Activated CD4-positive, alpha-beta T cell treated with anti-CD3 and anti-CD28 coated beads, Interleukin-2, Interleukin-4, amounts not matched to agents 100 ng/mL and 50 ng/mL, durations not matched to agents 16 hours and 8 hours (primary cell): ENCODE measurements around the gene EFNA5.
A peak's percentile ranks its signal among the peaks of the same experiment; 100 is the strongest.

Experiments used
- DNase-seq: peaks from one replicate; pipeline ENCODE4 v3.0.0-alpha.2; 2020; ENCODE audit warnings: low spot score

The EFNA5 gene

DNA sequence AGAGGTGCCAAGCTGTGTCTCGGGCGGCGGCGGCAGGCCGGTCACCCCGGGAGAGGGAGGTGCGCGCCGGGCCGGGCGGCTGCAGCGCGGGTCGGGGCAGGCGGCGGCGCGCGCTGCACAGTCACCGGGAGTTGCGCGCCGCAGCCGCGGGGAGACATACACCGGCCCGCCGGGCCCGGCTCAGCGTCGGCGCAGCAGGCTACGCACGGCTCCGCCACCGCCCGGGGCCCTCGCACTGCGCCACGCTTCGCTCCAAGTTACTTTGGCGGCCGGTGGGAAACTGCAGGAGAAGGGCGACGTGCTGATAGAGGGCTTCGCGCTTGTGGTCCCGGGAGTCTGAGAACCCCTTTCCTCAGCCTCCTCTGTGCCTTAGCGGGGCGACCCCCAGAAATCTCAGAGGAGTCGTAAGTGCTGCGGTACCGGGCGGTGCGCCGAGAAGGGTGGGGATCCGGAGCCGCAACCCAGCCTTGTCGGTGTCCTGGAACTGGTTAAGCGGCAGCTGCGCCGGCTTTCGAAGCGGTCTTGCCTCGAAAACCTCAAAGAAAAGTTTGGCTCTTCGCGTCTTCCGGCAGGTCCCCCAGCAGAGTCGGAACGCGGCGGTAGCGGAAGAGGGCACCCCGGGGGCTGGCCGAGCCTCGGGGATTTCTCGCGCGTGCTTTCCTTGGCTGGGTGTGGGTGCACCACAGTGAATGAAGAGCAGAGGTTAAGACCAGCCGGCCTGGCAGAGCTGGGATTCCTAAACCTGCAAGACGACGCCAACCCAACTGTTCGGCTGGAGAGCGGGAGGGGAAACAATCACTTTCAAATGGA lies at the start of gene EFNA5:
EFNA5 (minus strand) TSS at position 6 of the 810 bp plus-strand sequence.
- peak; percentile 19 for DNase-seq

DNA sequence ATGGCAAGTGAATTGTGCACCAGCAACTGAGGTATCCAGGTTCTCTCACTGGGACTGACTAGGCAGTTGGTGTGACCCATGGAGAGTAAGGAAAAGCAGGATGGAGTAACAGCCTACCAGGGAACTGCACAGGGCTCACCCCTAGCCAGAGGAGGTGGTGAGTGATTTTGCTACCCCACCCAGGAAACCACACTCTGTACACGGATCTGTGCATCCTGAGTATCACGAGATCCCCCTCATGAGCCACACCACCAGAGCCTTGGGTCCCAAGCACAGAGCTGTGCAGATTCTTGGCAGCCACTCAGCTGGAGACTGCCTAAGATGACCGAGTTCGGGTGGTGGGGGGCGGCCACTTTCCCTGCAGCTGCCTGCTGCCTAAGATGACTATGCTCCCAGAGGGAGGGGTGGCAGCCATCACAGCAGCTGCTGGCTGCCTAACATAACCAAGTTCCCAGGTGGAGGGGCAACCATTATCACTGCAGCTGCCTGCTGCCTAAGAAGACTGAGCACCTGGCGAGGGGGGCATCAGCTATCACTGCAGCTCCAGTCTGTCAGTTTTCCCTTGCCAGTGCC lies 48.4 kb upstream of the EFNA5 start:
- no peak for DNase-seq

DNA sequence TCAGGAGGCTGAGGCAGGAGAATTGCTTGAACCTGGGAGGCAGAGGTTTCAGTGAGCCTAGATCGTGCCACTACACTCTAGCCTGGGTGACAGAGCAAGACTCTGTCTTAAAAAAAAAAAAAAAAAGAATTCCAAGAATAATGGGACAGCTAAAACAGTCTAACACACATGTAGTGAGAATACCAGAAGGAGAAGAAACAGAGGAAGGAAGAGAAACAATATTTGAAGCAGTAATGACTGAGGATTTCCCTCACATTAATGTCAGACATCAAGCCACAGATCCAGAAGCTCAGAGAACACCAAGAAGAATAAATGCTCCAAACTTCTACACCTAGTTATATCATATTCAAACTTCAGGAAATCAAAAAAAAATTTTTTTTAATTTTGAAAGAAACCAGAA lies 47.1 kb upstream of the EFNA5 start:
- DNase-seq: no peak

DNA sequence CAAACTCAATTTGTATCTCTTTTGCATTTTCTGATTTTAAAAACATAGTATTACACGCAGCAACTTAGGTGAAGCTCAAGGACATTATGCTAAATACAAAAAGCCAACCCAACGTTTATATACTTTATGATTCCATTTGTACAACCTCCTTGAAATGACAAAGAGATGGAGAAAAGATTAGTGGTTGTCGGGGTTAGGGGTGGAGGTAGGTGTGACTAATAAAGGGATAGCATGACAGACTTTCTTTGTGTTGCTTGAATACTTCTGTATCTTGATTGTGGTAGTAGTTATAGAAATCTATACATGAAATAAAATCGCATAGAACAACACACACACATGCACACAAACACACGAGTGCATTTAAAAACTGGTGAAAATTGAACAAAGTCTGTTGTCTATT lies 42.5 kb upstream of the EFNA5 start:
- no peak for DNase-seq

DNA sequence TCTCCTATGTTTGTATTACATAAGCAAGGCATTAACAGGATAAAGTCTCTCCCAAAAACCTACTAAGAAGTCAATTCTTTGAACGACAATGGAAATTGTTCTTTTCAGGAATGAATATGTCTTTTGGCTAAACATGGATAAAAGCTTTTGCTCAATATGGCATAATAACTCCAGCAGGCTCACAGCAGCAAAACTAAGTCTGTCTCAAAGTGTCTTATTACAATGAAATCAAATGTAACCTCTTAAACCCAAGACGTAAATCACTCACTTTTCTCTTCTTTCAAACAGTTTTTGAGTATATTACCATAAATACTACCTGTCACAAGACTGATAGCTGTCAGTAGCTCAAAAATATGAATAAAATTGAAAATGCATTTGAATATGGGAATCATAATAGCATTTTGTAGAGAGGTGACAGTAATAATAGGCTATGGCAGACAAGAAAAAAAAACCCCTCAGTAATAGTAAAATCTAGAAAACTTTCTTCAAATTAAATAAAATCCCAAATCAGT lies 41.7 kb upstream of the EFNA5 start:
- DNase-seq: no peak

DNA sequence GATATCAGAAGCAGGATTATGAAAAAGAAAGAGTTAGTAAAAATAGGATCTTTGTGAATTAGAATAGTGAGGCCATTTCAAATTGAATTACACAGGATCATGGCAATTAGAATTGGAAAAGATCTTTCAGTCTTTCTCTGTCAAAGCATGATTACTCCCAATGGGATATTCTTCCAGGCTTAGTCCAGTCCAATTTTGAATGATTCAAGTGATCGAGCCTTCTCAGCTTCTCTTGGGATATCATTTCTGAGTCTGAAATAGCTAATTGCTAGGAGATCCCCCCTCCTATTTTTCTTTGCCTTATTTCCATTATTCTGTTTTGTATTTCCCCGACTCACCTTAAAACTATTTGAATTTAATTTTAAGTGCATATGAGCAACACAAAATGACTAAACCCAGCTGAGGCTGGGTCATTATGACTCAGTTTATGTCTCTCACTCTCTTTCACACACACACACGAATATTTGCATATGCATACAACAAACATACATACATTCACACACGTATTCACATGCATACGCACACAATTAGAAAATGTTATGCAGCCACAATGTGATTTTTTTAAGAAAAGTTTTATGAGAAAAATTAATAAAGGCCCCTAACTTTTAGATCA lies 34.8 kb upstream of the EFNA5 start:
- DNase-seq: no peak

DNA sequence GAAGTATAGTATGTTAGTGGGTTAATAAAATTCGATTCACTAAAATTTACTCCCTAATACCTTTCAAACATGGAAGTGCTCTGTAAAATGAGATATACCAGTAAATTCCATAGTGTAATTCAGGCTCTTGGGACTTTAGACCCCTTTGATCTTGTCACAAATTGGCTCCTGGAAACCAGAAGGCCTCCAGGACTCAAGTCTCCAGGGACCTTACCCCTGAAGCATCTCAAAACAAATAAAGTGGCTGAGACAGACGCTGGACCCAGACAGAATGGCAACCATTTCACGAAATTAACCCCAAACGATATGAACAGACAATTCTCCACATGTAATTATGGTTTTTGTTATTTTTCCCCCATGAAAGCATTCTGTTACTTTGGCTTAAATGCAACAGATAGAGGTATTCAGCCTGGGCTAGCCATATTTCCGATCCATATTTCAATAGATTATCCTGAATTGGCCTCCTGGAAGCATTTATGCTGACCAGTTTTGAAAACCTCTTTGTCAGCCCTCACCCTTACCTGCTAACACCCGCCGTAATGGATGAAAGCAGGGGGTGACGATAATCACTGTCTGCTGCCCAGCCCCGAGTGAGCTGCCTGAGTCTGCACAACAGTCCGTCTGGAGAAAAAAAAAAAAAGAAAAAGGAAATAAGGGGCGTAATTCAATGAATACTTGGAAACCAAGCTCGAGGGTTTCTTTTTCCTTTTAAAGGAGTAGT lies 34.1 kb upstream of the EFNA5 start:
- no peak for DNase-seq

DNA sequence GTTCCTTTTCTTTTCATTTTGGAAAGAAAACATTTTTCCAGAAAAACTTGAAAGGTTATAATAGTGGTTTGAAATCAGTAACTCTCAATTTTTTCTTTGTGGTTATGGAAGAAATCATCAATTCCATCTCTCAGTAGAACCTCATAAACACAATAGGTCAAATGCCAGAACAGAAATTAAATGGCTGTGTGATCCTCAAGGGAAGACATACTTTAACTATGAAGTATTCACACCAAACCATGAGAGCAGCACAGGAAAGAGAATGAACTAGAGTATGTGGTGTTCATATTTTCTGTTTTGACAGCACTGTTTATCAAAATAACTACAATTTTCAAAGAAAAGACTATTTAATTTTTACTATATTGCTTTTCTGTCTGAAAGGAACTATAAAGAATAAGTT lies 29.7 kb upstream of the EFNA5 start:
- DNase-seq: no peak

DNA sequence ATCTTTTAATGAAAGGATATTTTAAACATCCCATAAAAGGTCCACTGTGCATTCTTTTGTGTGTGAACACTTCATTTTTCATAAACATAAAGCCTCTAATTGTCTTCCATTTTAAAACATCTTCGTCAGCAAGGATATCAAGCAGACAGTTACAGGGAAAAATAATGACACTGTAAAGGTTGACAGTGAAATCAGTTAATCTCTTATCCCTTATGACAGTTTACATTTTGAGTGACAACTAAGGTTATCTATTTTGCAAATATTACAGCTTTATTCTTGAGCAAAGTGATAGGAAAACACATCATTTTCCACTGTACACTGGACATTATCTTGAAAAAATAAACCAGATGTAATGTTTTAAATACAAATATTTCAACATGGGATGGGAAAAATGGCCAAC lies 28.7 kb upstream of the EFNA5 start:
- DNase-seq: no peak

DNA sequence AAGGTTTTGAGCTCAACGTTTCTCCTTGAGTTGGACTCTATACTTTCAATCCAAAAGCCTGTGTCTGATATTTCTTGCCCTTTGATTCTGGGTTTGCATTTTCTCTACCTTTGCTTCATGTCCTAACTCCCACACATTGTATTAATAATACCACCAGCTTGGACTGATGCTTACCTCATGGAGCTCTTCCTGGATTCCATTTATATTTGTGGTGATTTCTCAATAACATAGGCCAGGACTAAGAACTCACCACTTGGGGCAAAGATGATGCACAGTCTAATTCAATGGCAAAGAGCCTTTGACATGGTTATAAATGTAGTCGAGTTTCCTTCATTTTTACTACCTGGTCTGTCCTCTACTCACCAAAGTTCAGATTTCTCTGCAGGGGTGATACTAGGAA lies 27.5 kb upstream of the EFNA5 start:
- no peak for DNase-seq

DNA sequence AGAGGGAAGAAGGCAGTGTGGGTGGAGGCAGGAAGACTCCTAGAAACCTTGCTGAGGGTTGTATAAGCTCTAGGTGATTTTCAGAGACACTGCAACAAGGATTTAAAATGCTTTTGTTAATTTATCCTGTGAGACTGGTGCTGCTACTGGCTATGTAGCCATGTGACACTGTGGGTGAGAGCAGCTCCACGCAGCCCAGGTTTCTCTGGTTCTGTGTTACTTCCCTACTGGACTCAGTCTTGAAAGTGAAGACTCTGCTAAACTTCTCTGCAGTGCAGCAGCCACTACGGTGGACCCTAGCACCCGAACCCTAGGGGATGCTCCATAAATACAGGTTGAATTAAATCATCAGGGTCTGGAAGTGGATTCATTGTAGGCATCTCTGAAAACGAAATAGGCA lies 25.8 kb upstream of the EFNA5 start:
- DNase-seq: no peak

DNA sequence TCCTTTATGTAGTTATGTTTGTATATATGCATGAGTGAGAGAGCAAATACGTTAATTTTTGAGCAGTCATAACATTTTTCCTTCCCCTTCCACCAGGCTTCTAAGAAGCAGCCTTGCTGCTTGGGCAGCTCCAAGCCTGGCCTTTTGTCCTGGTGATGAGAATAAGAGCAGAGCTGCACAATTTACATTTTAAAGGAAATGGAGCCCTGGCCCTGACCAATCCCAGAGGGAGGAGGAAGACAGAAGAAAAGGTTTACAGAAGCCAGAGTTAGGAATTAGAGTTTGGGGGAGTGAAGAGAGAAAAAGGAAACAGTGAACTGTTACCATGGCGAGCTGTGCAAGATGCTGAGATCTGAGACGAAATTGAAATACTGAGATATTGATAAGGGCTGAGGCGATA lies 25.3 kb upstream of the EFNA5 start:
- DNase-seq: no peak

DNA sequence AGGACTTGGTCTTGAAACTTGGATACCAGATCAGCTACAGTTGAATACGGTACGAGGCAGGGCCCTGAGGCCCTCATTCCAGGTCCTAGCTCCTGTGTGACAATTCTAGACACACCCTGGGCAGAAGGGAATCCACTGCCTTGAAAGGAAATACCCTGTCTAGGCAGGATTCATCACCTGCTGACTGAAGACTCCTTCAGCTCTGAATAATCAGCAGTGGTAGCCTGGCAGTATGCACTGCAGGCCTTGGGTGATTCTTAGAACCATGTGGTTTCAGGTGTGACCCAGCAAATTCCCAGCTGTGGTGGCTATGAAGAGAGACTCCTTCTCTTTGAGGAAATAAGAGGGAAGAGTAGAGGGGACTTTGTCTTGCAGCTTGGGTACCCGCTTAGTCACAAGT lies 17.2 kb upstream of the EFNA5 start:
- no peak for DNase-seq

DNA sequence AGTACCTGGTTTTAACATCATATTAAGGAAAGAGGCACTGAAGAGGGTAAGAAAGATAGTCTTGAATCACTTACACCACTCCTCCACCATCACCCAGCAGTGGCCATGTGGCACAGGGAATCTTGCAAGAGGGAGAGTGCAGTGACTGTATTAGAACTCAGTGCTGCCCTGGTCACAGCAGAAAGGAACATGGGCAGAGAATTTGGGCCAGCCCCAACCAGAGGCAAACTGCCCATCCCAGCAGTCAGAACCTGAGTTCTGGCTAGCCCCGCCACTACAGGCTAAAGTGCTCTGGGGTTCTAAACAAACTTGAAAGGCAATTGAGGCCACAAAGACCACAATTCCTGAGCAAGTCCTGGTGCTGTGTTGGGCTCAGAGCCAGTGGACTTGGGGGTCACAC lies 16.7 kb upstream of the EFNA5 start:
- DNase-seq: no peak

DNA sequence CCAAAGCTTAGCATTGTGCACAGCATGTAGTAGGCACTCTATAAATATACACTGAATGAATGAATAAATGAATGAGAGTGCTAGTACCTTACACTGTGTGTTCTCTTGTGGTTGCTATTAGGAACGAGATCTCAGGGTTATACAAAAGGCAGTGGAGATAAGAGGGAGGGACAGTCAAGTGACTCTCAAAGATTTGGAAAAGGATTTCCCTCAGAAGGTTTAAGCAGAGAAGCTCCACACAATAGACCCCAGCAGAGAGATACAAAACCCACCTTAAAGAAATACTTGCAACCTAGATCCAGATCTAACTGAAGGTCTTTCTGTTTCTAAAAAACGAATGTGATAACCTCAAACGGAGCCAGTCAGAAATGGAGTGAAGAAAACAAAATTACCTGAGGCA lies 11.8 kb upstream of the EFNA5 start:
- DNase-seq: no peak

DNA sequence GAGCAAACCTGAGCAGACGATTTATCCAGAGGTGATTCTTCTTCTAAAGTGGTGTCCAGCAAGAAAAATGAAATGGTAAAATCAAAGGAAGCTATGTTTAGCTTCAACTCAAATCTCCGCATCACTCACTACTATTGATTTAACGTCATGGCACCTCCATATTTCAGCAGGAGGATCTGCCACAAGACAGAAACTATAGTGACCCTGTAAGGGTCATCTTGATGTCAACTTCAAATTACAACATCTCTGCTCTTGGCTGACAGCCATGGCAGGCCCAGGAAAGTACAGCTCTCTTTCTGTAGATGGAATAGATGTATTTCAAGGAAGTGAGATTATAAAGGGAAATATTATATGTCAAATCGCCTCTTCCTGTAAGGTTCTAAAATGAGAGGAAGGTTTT lies 10.1 kb upstream of the EFNA5 start:
- no peak for DNase-seq

DNA sequence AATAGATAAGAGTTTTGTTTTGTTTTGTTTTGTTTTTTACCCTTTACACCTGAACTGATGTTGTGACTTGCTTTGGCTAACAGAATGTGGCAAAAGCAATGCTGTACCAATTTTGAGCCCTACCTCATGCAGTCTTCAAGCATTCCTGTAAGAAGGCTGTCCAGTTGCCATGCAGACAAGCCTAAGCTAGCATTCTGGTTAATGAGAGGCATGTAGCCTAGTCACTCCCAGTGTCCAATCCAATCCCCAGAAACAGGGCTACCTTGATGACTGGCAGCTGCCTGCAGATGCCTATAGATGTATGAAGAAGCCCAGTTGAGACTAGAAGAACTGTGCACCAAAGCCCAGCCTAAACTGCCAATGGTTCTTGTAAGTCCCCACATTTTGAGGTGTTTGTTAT lies 9.4 kb upstream of the EFNA5 start:
- no peak for DNase-seq

DNA sequence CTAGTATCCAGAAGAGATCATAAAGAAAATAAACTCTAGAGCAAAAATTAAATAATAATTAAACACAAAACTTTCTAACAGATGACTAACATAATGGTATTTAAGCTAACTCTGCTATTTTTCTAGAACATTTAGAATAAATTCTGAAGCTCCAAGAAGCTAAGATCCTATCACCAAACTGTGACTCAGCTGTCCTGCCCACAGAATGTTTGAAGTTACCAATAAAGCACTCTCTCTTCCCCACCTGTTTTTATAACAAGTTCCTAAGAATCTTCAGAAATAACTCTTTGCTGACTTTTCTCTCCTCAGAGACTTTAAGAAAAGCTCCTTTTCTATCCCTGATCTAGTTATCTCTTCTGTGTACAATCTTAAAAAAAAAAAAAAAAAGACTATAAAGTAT lies 6.0 kb upstream of the EFNA5 start:
- DNase-seq: no peak

DNA sequence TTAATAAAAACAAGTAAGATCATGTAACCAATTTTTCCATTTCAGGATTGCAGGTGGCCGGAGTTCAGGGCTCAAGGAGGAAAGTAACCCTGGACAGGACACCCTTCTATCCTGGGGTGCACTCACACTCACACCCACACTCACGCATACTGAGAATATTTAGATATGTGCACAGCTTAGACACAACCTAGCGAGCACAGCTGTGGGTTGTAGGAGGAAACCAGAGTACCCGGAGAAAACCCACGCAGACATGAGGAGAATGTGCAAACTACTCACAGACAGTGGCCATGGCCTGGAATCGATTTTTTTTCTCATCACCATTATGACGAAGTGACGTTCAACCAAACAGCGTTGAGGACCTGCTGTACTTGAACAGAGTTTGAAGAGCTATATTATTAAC lies 4.5 kb upstream of the EFNA5 start:
- DNase-seq: no peak

DNA sequence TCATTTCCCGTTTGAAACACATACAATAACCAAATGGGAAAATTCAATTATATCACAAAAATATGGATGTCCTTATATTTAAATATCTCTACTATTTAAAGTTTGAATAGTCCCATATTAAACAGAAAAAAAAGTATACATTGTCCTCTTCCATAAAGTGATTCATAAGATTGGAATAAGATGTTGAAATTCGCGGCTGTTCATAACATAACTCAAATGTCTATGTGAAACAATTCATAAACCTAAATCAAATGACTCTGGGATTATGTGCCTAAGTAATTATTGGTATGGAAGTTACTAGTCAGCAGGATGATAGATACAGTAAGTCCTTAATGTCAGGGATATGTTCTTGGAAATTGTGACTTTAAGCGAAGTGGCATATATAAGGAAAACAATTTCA lies 3.9 kb upstream of the EFNA5 start:
- no peak for DNase-seq

DNA sequence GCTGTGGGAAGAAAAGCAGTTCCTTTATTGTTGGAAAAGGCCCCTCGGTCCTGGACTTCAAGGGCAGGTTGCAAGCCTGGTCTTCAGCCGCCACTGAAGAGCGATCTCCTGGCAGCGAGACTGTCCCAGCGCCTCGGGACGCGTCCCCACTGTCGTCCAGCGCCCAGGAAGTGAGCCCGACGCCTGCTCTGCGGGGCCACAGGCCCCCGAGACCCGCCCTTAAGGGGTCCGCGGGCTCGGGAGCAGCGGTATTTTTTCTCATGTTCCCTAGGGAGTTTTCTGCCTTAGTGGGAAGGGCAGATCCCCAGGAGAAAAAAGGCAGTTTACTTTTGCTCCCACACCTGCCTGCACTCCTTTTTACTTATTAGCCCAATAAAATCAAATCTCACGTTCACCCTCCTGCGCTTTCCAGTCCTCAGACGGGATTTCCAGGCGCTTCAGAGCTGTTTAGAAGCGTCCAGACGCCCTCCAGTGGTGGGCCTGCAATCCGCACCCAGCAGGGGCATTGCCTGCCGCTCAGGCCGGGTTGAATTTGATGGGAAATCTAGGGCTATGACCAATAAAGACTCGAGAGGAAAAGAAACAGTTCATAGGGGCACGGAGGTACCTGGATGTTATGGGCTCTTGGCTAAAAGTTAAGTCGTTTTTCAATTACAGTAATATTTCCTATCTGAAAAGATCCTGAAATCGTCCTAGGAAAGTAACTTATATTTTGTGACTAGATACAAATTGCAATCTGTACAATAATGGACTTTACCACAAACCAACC lies 2.8 kb upstream of the EFNA5 start:
- DNase-seq: peak; percentile 81

DNA sequence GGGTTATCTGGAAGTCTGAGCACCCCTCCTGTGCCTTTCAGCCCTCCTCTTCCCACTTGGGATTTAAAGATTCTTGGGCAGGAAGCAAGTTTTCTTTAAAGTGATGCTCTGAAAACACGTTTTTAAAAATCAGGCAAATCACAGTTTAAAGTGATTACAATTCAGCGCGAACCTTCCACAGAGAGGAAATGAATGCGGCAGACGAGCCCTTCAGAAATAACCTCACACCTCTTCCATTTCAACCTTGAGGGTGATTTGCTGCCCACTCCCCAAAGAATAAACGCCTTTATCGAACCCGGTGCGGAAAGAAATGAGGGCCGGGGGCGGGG lies 2.3 kb upstream of the EFNA5 start:
- DNase-seq: no peak
